Activated CD4-positive, alpha-beta T cell treated with anti-CD3 and anti-CD28 coated beads for 4 hours (primary cell): ENCODE data around the gene IBA57.

Experiments
- DNase-seq, 2 donors: peaks; one replicate each; pipeline ENCODE4 v3.0.0-alpha.2; 2020

IBA57 gene

GRCh38 chr1:228145463-228146416, 19.9 kb upstream of the IBA57 start:
- DNase-seq, result no peak

GRCh38 chr1:228146417-228147150, 19.0 kb upstream of the IBA57 start:
- no peak for DNase-seq

- DNase-seq, result no peak
Measured at GRCh38 chr1:228147151-228147693, 18.4 kb upstream of the IBA57 start.

- no peak for DNase-seq
Measured at GRCh38 chr1:228147768-228148167, 17.8 kb upstream of the IBA57 start.

- no peak for DNase-seq
Measured at GRCh38 chr1:228148196-228148861, 17.3 kb upstream of the IBA57 start.

GRCh38 chr1:228148935-228149405, 16.6 kb upstream of the IBA57 start:
- DNase-seq, result no peak

- no peak for DNase-seq
Measured at GRCh38 chr1:228149406-228150119, 16.0 kb upstream of the IBA57 start, which contains the start of gene GJC2. GJC2 (plus strand) TSS chr1:228149930; CDS start chr1:228157759, 7,829 bp downstream.

GRCh38 chr1:228150120-228150460, 15.5 kb upstream of the IBA57 start:
- no peak for DNase-seq

GRCh38 chr1:228150461-228151179, 15.0 kb upstream of the IBA57 start:
- no peak for DNase-seq

- DNase-seq, result no peak
Measured at GRCh38 chr1:228151180-228151925, 14.3 kb upstream of the IBA57 start.

GRCh38 chr1:228152097-228152917, 13.3 kb upstream of the IBA57 start:
- DNase-seq, result no peak

- no peak for DNase-seq
Measured at GRCh38 chr1:228152918-228153258, 12.7 kb upstream of the IBA57 start.

- no peak for DNase-seq
Measured at GRCh38 chr1:228154021-228154669, 11.5 kb upstream of the IBA57 start.

GRCh38 chr1:228154670-228155571, 10.7 kb upstream of the IBA57 start:
- DNase-seq, result peak; percentile 37 to 42

- no peak for DNase-seq
Measured at GRCh38 chr1:228155596-228156514, 9.7 kb upstream of the IBA57 start.

- no peak for DNase-seq
Measured at GRCh38 chr1:228156515-228156881, 9.1 kb upstream of the IBA57 start.
